MM.1S (cell line): ENCODE data around the gene MOG.

Source experiments
- CTCF ChIP-seq: fragments of 300-600 bp; sonication (generic); IDR thresholded peaks from 2 replicates; pipeline ENCODE4 v1.5.1; 2016; ENCODE audit warnings: antibody characterized with exemption, low read length, mixed read lengths
- EZH2phosphoT487 ChIP-seq: fragments of 300-600 bp; sonication (generic); IDR thresholded peaks from 2 replicates; pipeline ENCODE4 v1.6.1; 2018; ENCODE audit warnings: antibody characterized with exemption, low read length

- TF ChIP-seq EZH2phosphoT487 (no peak), CTCF (peak; percentile 48)
Measured at GRCh38 chr6:29696147-29697125, 39.5 kb downstream of the MOG start.
